SK-N-MC (cell line): ENCODE results near the gene TSPAN17.

Source experiments
- EZH2 ChIP-seq: fragments of 200-600 bp; sonication (generic); IDR thresholded peaks from one replicate; pipeline ENCODE4 v1.6.1; 2017; ENCODE audit warnings: antibody characterized with exemption
- FOXP2 ChIP-seq: optimal IDR thresholded peaks from 2 replicates; pipeline ENCODE3; 2011; ENCODE audit warnings: mild to moderate bottlenecking, moderate library complexity; ENCODE audit not compliant: insufficient read depth; ENCODE audit errors: extremely low read length, control extremely low read depth
- POLR2AphosphoS5 ChIP-seq: IDR thresholded peaks from 2 replicates; pipeline ENCODE4 v1.6.1; 2012; ENCODE audit warnings: mild to moderate bottlenecking, low read depth, low read length, borderline replicate concordance

GRCh38 chr5:176610435-176610773 is 36.9 kb upstream of the TSPAN17 start:
- TF ChIP-seq POLR2AphosphoS5 (no peak), EZH2 (no peak), FOXP2 (no peak)
